GM18858 (cell line): ENCODE data around the gene TBC1D2B.
"Not testable (repeated sequence)": the region's sequence is repeated elsewhere in the genome, so short reads cannot be mapped to it uniquely, and the experiment has no call there.

Experiments used
- ATAC-seq: cut with Tn5 transposase; IDR thresholded peaks from one replicate; pipeline ENCODE4 v1.9.1; 2021; ENCODE audit not compliant: unreplicated experiment

TBC1D2B gene

GRCh38 chr15:77979157-77979556, 98.4 kb downstream of the TBC1D2B start:
- not testable (repeated sequence) for ATAC-seq

GRCh38 chr15:77978759-77979145, 98.8 kb downstream of the TBC1D2B start:
- ATAC-seq: not testable (repeated sequence)

GRCh38 chr15:77977903-77978758, 99.4 kb downstream of the TBC1D2B start:
- ATAC-seq: not testable (repeated sequence)

GRCh38 chr15:77976760-77977525, 100.6 kb downstream of the TBC1D2B start:
- not testable (repeated sequence) for ATAC-seq

- ATAC-seq: not testable (repeated sequence)
These were observed 101.4 kb downstream of the TBC1D2B start for GRCh38 chr15:77976095-77976450.

- ATAC-seq: no peak
These were observed 102.0 kb downstream of the TBC1D2B start for GRCh38 chr15:77975332-77976094.

- no peak for ATAC-seq
These were observed 102.8 kb downstream of the TBC1D2B start for GRCh38 chr15:77974416-77975331.

GRCh38 chr15:77974098-77974414, 103.5 kb downstream of the TBC1D2B start:
- ATAC-seq: no peak

GRCh38 chr15:77973273-77974097, 104.0 kb downstream of the TBC1D2B start:
- not testable (repeated sequence) for ATAC-seq

GRCh38 chr15:77972706-77973105, 104.8 kb downstream of the TBC1D2B start:
- not testable (repeated sequence) for ATAC-seq

GRCh38 chr15:77971875-77972274, 105.6 kb downstream of the TBC1D2B start:
- not testable (repeated sequence) for ATAC-seq

GRCh38 chr15:77970813-77971360, 106.6 kb downstream of the TBC1D2B start:
- not testable (repeated sequence) for ATAC-seq

- no peak for ATAC-seq
These were observed 108.5 kb downstream of the TBC1D2B start for GRCh38 chr15:77969055-77969454.

- ATAC-seq: no peak
These were observed 109.7 kb downstream of the TBC1D2B start for GRCh38 chr15:77967798-77968197.

- not testable (repeated sequence) for ATAC-seq
These were observed 110.3 kb downstream of the TBC1D2B start for GRCh38 chr15:77967235-77967615.

- ATAC-seq: no peak
These were observed 110.8 kb downstream of the TBC1D2B start for GRCh38 chr15:77966540-77967234.

GRCh38 chr15:77964193-77964592, 113.3 kb downstream of the TBC1D2B start:
- no peak for ATAC-seq

GRCh38 chr15:77959432-77959879, 118.1 kb downstream of the TBC1D2B start:
- no peak for ATAC-seq
